IPS-15b (cell line): ENCODE measurements around the gene ZDHHC14.
"Not testable (repeated sequence)": the region's sequence is repeated elsewhere in the genome, so short reads cannot be mapped to it uniquely, and the experiment has no call there.

Experiments
- H3K27me3 ChIP-seq: one replicate; pipeline ENCODE4 v1.6.1; 2013; ENCODE audit warnings: low read length; ENCODE audit not compliant: control insufficient read depth, insufficient read depth
- H3K36me3 ChIP-seq: one replicate; pipeline ENCODE4 v1.6.1; 2013; ENCODE audit warnings: low read length; ENCODE audit not compliant: control insufficient read depth, insufficient read depth
- H3K4me1 ChIP-seq: one replicate; pipeline ENCODE4 v1.6.1; 2013; ENCODE audit warnings: mild to moderate bottlenecking, low read length; ENCODE audit not compliant: control insufficient read depth, insufficient read depth
- H3K4me3 ChIP-seq: one replicate; pipeline ENCODE4 v1.5.1; 2013; ENCODE audit warnings: low read depth, low read length
- H3K9ac ChIP-seq: one replicate; pipeline ENCODE4 v1.6.1; 2013; ENCODE audit warnings: low read depth, mild to moderate bottlenecking, low read length
- H3K9me3 ChIP-seq: one replicate; pipeline ENCODE4 v1.6.1; 2013; ENCODE audit warnings: mild to moderate bottlenecking, low read length; ENCODE audit not compliant: control insufficient read depth, insufficient read depth

ZDHHC14 gene

GRCh38 chr6:157462956-157463742, 82.2 kb downstream of the ZDHHC14 start:
- peaks cover 8% of the 10 kb centered on the region for H3K4me1 ChIP-seq
- no peak overlapping the region for H3K9ac ChIP-seq

GRCh38 chr6:157463743-157464135, 82.7 kb downstream of the ZDHHC14 start:
- not testable (repeated sequence) for H3K9ac ChIP-seq, H3K36me3 ChIP-seq, H3K27me3 ChIP-seq, H3K9me3 ChIP-seq, H3K4me1 ChIP-seq, H3K4me3 ChIP-seq

More at GRCh38 chr6:157462956-157463742, 82.2 kb downstream of the ZDHHC14 start:
- Histone ChIP-seq H3K27me3 (no peaks in the 10 kb centered on the region), H3K4me3 (no peak overlapping the region), H3K36me3 (no peaks in the 10 kb centered on the region), H3K9me3 (no peaks in the 10 kb centered on the region)

GRCh38 chr6:157464653-157465535, 83.9 kb downstream of the ZDHHC14 start:
- H3K27me3 ChIP-seq = no peaks in the 10 kb centered on the region
- H3K9ac ChIP-seq = no peak overlapping the region
- H3K4me1 ChIP-seq = peaks cover 8% of the 10 kb centered on the region
- H3K36me3 ChIP-seq = no peaks in the 10 kb centered on the region
- no peaks in the 10 kb centered on the region for H3K9me3 ChIP-seq
- H3K4me3 ChIP-seq = no peak overlapping the region

- no peak overlapping the region for H3K4me3 ChIP-seq
- no peaks in the 10 kb centered on the region for H3K27me3 ChIP-seq
- H3K9ac ChIP-seq = no peak overlapping the region
- peaks cover 8% of the 10 kb centered on the region for H3K4me1 ChIP-seq
- H3K36me3 ChIP-seq = no peaks in the 10 kb centered on the region
- H3K9me3 ChIP-seq = no peaks in the 10 kb centered on the region
Observed at GRCh38 chr6:157466342-157466648, 85.3 kb downstream of the ZDHHC14 start.

GRCh38 chr6:157467339-157467738, 86.3 kb downstream of the ZDHHC14 start:
- H3K9me3 ChIP-seq, H3K9ac ChIP-seq, H3K27me3 ChIP-seq, H3K36me3 ChIP-seq, H3K4me3 ChIP-seq, H3K4me1 ChIP-seq: not testable (repeated sequence)

- Histone ChIP-seq H3K9ac (no peak overlapping the region), H3K9me3 (no peaks in the 10 kb centered on the region)
Observed at GRCh38 chr6:157468054-157468453, 87.1 kb downstream of the ZDHHC14 start.

GRCh38 chr6:157468574-157468973, 87.6 kb downstream of the ZDHHC14 start:
- H3K36me3 ChIP-seq = no peaks in the 10 kb centered on the region
- no peaks in the 10 kb centered on the region for H3K27me3 ChIP-seq
- H3K9ac ChIP-seq = no peak overlapping the region
- H3K4me3 ChIP-seq = no peak overlapping the region
- H3K4me1 ChIP-seq = peaks cover 5% of the 10 kb centered on the region
- no peaks in the 10 kb centered on the region for H3K9me3 ChIP-seq

More at GRCh38 chr6:157468054-157468453, 87.1 kb downstream of the ZDHHC14 start:
- Histone ChIP-seq H3K4me3 (no peak overlapping the region), H3K27me3 (no peaks in the 10 kb centered on the region), H3K4me1 (peaks cover 5% of the 10 kb centered on the region), H3K36me3 (no peaks in the 10 kb centered on the region)

GRCh38 chr6:157469378-157469777, 88.4 kb downstream of the ZDHHC14 start:
- Histone ChIP-seq H3K9ac (no peak overlapping the region), H3K27me3 (no peaks in the 10 kb centered on the region)

GRCh38 chr6:157471077-157471686, 90.2 kb downstream of the ZDHHC14 start:
- Histone ChIP-seq H3K9ac (no peak overlapping the region), H3K9me3 (no peaks in the 10 kb centered on the region), H3K4me1 (no peaks in the 10 kb centered on the region), H3K4me3 (no peak overlapping the region), H3K27me3 (no peaks in the 10 kb centered on the region), H3K36me3 (no peaks in the 10 kb centered on the region)

More at GRCh38 chr6:157469378-157469777, 88.4 kb downstream of the ZDHHC14 start:
- Histone ChIP-seq H3K4me3 (no peak overlapping the region), H3K36me3 (no peaks in the 10 kb centered on the region), H3K9me3 (no peaks in the 10 kb centered on the region), H3K4me1 (peaks cover 5% of the 10 kb centered on the region)

GRCh38 chr6:157471895-157472686, 91.1 kb downstream of the ZDHHC14 start:
- no peaks in the 10 kb centered on the region for H3K4me1 ChIP-seq
- H3K9ac ChIP-seq = no peak overlapping the region
- H3K27me3 ChIP-seq = no peaks in the 10 kb centered on the region
- H3K36me3 ChIP-seq = no peaks in the 10 kb centered on the region
- H3K4me3 ChIP-seq = no peak overlapping the region
- H3K9me3 ChIP-seq = no peaks in the 10 kb centered on the region

GRCh38 chr6:157476797-157477196, 95.8 kb downstream of the ZDHHC14 start:
- Histone ChIP-seq H3K9ac (no peak overlapping the region), H3K4me3 (no peak overlapping the region), H3K27me3 (no peaks in the 10 kb centered on the region), H3K4me1 (no peaks in the 10 kb centered on the region), H3K36me3 (no peaks in the 10 kb centered on the region), H3K9me3 (no peaks in the 10 kb centered on the region)
